ENCODE measurements around the gene RAB11FIP4.

The RAB11FIP4 gene

GRCh38 chr17:31390748-31391495 is 553 bp upstream of the RAB11FIP4 start:
- H3K27me3 ChIP-seq = peaks cover 17 to 44% (median 32%) of the 10 kb centered on the region in 11 experiments; a peak in 21 of 22 replicates
- peak overlapping the region; percentile 53 to 76 (median 63) for H3K4me3 ChIP-seq
- H3K4me1 ChIP-seq = peaks cover 8 to 22% (median 14%) of the 10 kb centered on the region in 10 experiments; a peak in 19 of 20 replicates
- peaks cover 0 to 31% (median 18%) of the 10 kb centered on the region in 11 experiments; a peak in 15 of 22 replicates for H4K20me1 ChIP-seq
- TF ChIP-seq Cebpa-rat (IDR thresholded peaks at IDR 0.05) = no peak
- H3K27ac ChIP-seq = peak overlapping the region in 4 of 11 experiments; percentile 31 to 42 (median 34); a peak in 5 of 22 replicates
- H3K9ac ChIP-seq = peak overlapping the region in 9 of 11 experiments; percentile 28 to 78 (median 67); a peak in 18 of 22 replicates
- H3K4me2 ChIP-seq = peak overlapping the region; percentile 84 to 97 (median 91)
- no peaks in the 10 kb centered on the region for H3K9me3 ChIP-seq (replicated peaks in 1 of 11)
- H3K36me3 ChIP-seq = no peaks in the 10 kb centered on the region

DNA sequence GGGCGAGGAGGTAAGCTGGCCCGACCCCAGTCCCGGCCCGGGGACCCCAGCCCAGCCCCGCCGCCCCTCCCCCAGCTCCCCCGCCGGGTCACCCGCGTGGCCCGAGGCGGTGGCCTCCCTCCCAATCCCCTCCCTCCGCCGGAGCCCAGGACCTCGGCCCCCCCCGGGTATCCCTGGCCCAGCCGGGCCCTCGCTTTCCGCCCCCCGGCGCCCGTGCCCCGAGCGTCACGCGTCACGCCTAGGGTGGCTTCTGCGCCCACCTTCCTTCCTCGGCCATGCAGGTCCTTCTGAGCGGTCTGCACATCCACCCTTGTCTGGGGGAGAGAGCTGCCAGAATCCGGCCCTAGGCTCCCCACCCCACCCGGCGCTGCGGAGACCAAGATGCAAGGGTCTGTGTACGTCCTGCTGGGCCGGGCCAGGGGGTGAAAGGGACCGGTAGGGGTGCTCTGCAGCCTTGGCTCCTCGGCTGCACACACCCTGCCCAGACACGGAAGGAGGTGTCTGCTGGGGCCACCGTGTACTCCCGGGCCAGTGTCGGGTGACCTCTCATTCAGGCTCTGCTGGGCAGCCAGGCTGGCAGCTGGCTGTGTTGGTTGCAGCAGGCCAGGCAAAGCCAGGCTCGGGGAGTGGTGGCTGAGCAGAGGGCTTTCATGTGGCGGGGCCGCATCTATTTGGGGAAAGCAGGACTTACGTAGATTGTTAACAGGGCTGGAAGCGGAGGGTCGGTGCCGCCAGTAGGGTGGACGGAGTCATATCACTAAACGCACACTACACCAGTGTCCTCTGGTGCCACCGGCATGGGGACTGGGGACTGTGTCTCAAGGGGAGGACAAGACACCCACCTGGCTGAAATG is 754 bp downstream of the RAB11FIP4 start:
- TF ChIP-seq Cebpa-rat (IDR thresholded peaks at IDR 0.05) = no peak
- Histone ChIP-seq H3K36me3 (no peaks in the 10 kb centered on the region), H4K20me1 (peaks cover 0 to 39% (median 18%) of the 10 kb centered on the region in 11 experiments; a peak in 15 of 22 replicates), H3K4me2 (peak overlapping the region; percentile 79 to 95 (median 87)), H3K4me1 (peaks cover 5 to 22% (median 14%) of the 10 kb centered on the region in 10 experiments; a peak in 17 of 20 replicates), H3K4me3 (peak overlapping the region; percentile 53 to 76 (median 62)), H3K9ac (peak overlapping the region in 8 of 11 experiments; percentile 37 to 77 (median 69); a peak in 14 of 22 replicates), H3K27ac (no peak overlapping the region; a peak in 1 of 22 replicates), H3K9me3 (replicated peaks in 1 of 11) (no peaks in the 10 kb centered on the region), H3K27me3 (peaks cover 17 to 44% (median 32%) of the 10 kb centered on the region in 11 experiments; a peak in 21 of 22 replicates)

GRCh38 chr17:31392856-31393748 is 1.6 kb downstream of the RAB11FIP4 start:
- peaks cover 5 to 22% (median 14%) of the 10 kb centered on the region in 10 experiments; a peak in 17 of 20 replicates for H3K4me1 ChIP-seq
- H3K36me3 ChIP-seq = no peaks in the 10 kb centered on the region
- TF ChIP-seq Cebpa-rat (IDR thresholded peaks at IDR 0.05) = no peak
- H4K20me1 ChIP-seq = peaks cover 0 to 48% (median 18%) of the 10 kb centered on the region in 11 experiments; a peak in 15 of 22 replicates
- no peaks in the 10 kb centered on the region for H3K9me3 ChIP-seq (replicated peaks in 1 of 11)
- peaks cover 17 to 44% (median 32%) of the 10 kb centered on the region in 11 experiments; a peak in 21 of 22 replicates for H3K27me3 ChIP-seq
- peak overlapping the region in 1 of 10 experiments; percentile 61; a peak in 1 of 20 replicates for H3K4me3 ChIP-seq
- peak overlapping the region in 9 of 11 experiments; percentile 79 to 95 (median 87); a peak in 17 of 22 replicates for H3K4me2 ChIP-seq
- no peak overlapping the region for H3K27ac ChIP-seq
- no peak overlapping the region for H3K9ac ChIP-seq

GRCh38 chr17:31393749-31394146 is 2.3 kb downstream of the RAB11FIP4 start:
- Histone ChIP-seq H3K9ac (no peak overlapping the region), H3K4me3 (no peak overlapping the region), H4K20me1 (peaks cover 0 to 51% (median 18%) of the 10 kb centered on the region in 11 experiments; a peak in 15 of 22 replicates), H3K4me1 (peaks cover 5 to 22% (median 14%) of the 10 kb centered on the region in 10 experiments; a peak in 17 of 20 replicates), H3K4me2 (no peak overlapping the region), H3K27me3 (peaks cover 17 to 44% (median 32%) of the 10 kb centered on the region in 11 experiments; a peak in 21 of 22 replicates), H3K36me3 (no peaks in the 10 kb centered on the region), H3K27ac (no peak overlapping the region), H3K9me3 (replicated peaks in 1 of 11) (no peaks in the 10 kb centered on the region)
- TF ChIP-seq Cebpa-rat (IDR thresholded peaks at IDR 0.05) = no peak

- Histone ChIP-seq H3K27me3 (peaks cover 17 to 41% (median 32%) of the 10 kb centered on the region in 11 experiments; a peak in 21 of 22 replicates), H4K20me1 (peaks cover 0 to 51% (median 18%) of the 10 kb centered on the region in 11 experiments; a peak in 15 of 22 replicates), H3K36me3 (no peaks in the 10 kb centered on the region), H3K9ac (no peak overlapping the region), H3K4me3 (no peak overlapping the region), H3K4me1 (peaks cover 5 to 22% (median 14%) of the 10 kb centered on the region in 10 experiments; a peak in 17 of 20 replicates), H3K27ac (no peak overlapping the region), H3K4me2 (no peak overlapping the region), H3K9me3 (replicated peaks in 1 of 11) (no peaks in the 10 kb centered on the region)
- no peak for TF ChIP-seq Cebpa-rat (IDR thresholded peaks at IDR 0.05)
Measured at GRCh38 chr17:31394544-31394943, 3.1 kb downstream of the RAB11FIP4 start.

DNA sequence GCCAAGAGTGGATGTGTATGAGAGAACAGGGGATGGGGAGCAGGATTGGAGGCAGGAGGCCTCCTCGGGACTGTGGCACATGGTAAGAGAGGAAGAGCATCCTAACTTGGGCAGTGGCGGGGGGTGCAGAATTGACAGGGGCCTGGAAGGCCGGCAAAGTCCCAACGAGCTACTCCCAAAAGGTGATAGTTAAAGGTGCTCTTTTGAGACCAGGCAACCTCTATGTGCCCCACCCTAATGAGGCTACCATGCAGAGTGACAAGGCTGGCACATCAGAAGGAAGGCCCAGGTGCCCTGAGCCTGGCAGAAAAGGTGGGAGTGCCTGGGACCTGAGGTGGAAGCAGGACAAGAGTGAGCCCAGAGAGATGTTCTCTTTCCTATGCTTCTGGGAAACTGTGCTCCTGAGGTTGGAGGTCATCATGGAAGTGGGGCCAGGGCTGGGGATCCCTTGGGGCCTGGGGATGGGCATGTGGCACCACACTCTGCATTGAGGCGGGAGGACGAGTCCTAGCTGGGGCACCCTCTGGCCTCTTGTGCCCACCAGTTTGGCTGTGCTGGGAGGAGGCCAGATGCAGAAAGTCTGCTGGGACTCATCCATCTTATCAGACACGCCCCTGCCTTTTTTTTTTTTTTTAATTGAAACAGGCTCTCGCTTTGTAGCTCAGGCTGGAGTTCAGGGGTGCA is 5.9 kb downstream of the RAB11FIP4 start:
- H3K9me3 ChIP-seq (replicated peaks in 1 of 11) = no peaks in the 10 kb centered on the region
- H3K27me3 ChIP-seq = peaks cover 4 to 15% (median 11%) of the 10 kb centered on the region in 11 experiments; a peak in 19 of 22 replicates
- no peaks in the 10 kb centered on the region for H3K36me3 ChIP-seq
- H3K27ac ChIP-seq = no peak overlapping the region
- peaks cover 0 to 38% (median 16%) of the 10 kb centered on the region in 11 experiments; a peak in 15 of 22 replicates for H4K20me1 ChIP-seq
- no peak for TF ChIP-seq Cebpa-rat (IDR thresholded peaks at IDR 0.05)
- no peak overlapping the region for H3K9ac ChIP-seq
- no peak overlapping the region for H3K4me2 ChIP-seq
- no peak overlapping the region for H3K4me3 ChIP-seq
- peaks cover 1 to 8% (median 4%) of the 10 kb centered on the region in 10 experiments; a peak in 17 of 20 replicates for H3K4me1 ChIP-seq

- H3K9ac ChIP-seq = no peak overlapping the region
- no peaks in the 10 kb centered on the region for H3K4me1 ChIP-seq
- no peaks in the 10 kb centered on the region for H3K9me3 ChIP-seq (replicated peaks in 1 of 11)
- H3K36me3 ChIP-seq = no peaks in the 10 kb centered on the region
- peaks cover 0 to 25% (median 4%) of the 10 kb centered on the region in 11 experiments; a peak in 11 of 22 replicates for H4K20me1 ChIP-seq
- H3K4me2 ChIP-seq = no peak overlapping the region
- H3K27me3 ChIP-seq = peaks cover 0 to 2% (median 0%) of the 10 kb centered on the region in 11 experiments; a peak in 2 of 22 replicates
- no peak overlapping the region for H3K27ac ChIP-seq
- no peak overlapping the region for H3K4me3 ChIP-seq
- TF ChIP-seq Cebpa-rat (IDR thresholded peaks at IDR 0.05) = no peak
Measured at GRCh38 chr17:31398381-31399311, 7.2 kb downstream of the RAB11FIP4 start.

Data from BLaER1 treated with 17β-estradiol and CSF1 and Interleukin-3, amounts not matched to agents 10 nM and 100 nM (cell line).